ENCODE results near the gene HHIPL1.
"Not testable (repeated sequence)": the region's sequence is repeated elsewhere in the genome, so short reads cannot be mapped to it uniquely, and the experiment has no call there.

The HHIPL1 gene

GRCh38 chr14:99657645-99658155 is 12.8 kb downstream of the HHIPL1 start:
- TF ChIP-seq CTCF (IDR thresholded peaks at IDR 0.05) = no peak
- no peak for TF ChIP-seq ZFX (IDR thresholded peaks at IDR 0.05; ENCODE audit: borderline replicate concordance)
- no peak overlapping the region for H3K27ac ChIP-seq

GRCh38 chr14:99658218-99658845 is 13.4 kb downstream of the HHIPL1 start:
- TF ChIP-seq CTCF (IDR thresholded peaks at IDR 0.05) (no peak), ZFX (IDR thresholded peaks at IDR 0.05; ENCODE audit: borderline replicate concordance) (no peak)
- no peak overlapping the region for H3K27ac ChIP-seq

- TF ChIP-seq ZFX (IDR thresholded peaks at IDR 0.05; ENCODE audit: borderline replicate concordance) = no peak
- TF ChIP-seq CTCF (IDR thresholded peaks at IDR 0.05) = no peak
- no peak overlapping the region for H3K27ac ChIP-seq
Observed at GRCh38 chr14:99659333-99659741, 14.4 kb downstream of the HHIPL1 start.

GRCh38 chr14:99660006-99660566 is 15.2 kb downstream of the HHIPL1 start:
- TF ChIP-seq CTCF (IDR thresholded peaks at IDR 0.05) = no peak
- TF ChIP-seq ZFX (IDR thresholded peaks at IDR 0.05; ENCODE audit: borderline replicate concordance) = no peak
- no peak overlapping the region for H3K27ac ChIP-seq

GRCh38 chr14:99660794-99661193 is 15.9 kb downstream of the HHIPL1 start:
- H3K27ac ChIP-seq = no peak overlapping the region
- TF ChIP-seq CTCF (IDR thresholded peaks at IDR 0.05) = no peak
- TF ChIP-seq ZFX (IDR thresholded peaks at IDR 0.05; ENCODE audit: borderline replicate concordance) = no peak

GRCh38 chr14:99661206-99661605 is 16.3 kb downstream of the HHIPL1 start:
- not testable (repeated sequence) for H3K27ac ChIP-seq

- H3K27ac ChIP-seq = no peak overlapping the region
- no peak for TF ChIP-seq ZFX (IDR thresholded peaks at IDR 0.05; ENCODE audit: borderline replicate concordance)
- TF ChIP-seq CTCF (IDR thresholded peaks at IDR 0.05) = no peak
Observed at GRCh38 chr14:99662846-99663245, 17.9 kb downstream of the HHIPL1 start.
